ELR (cell line): ENCODE data around the gene RNF125.

Experiments
- DNase-seq: peaks from one replicate; pipeline ENCODE4 v3.0.0-alpha.2; 2015; ENCODE audit warnings: low read depth

RNF125 gene

GRCh38 chr18:32091325-32091723 lies 72.7 kb downstream of the RNF125 start:
- DNase-seq, result no peak

- DNase-seq, result peak; percentile 89
Measured at GRCh38 chr18:32091724-32092421, 73.2 kb downstream of the RNF125 start, which contains the start of gene RNF138. RNF138 (plus strand) TSS chr18:32091874; CDS start chr18:32092777, 903 bp downstream.

- peak; percentile 96 for DNase-seq
Measured at GRCh38 chr18:32092422-32093101, 73.9 kb downstream of the RNF125 start.

GRCh38 chr18:32093102-32093511 lies 74.5 kb downstream of the RNF125 start:
- DNase-seq, result peak; percentile 62

- DNase-seq, result peak; percentile 30
Measured at GRCh38 chr18:32093523-32093922, 74.9 kb downstream of the RNF125 start.

- no peak for DNase-seq
Measured at GRCh38 chr18:32095192-32095899, 76.7 kb downstream of the RNF125 start.

GRCh38 chr18:32095900-32096229 lies 77.2 kb downstream of the RNF125 start:
- no peak for DNase-seq

- no peak for DNase-seq
Measured at GRCh38 chr18:32096946-32097345, 78.3 kb downstream of the RNF125 start.

- DNase-seq, result no peak
Measured at GRCh38 chr18:32104516-32104915, 85.9 kb downstream of the RNF125 start.

- DNase-seq, result no peak
Measured at GRCh38 chr18:32110005-32110404, 91.4 kb downstream of the RNF125 start.

- no peak for DNase-seq
Measured at GRCh38 chr18:32111706-32112105, 93.1 kb downstream of the RNF125 start.

GRCh38 chr18:32112826-32113225 lies 94.2 kb downstream of the RNF125 start:
- DNase-seq, result no peak

- no peak for DNase-seq
Measured at GRCh38 chr18:32114293-32114942, 95.8 kb downstream of the RNF125 start.

GRCh38 chr18:32122039-32122438 lies 103.4 kb downstream of the RNF125 start:
- DNase-seq, result no peak
